Hepatocyte (in vitro differentiated cells): ENCODE data around the gene C9orf50. TPM values are rescaled to one million over a fixed set of nuclear protein-coding genes. Genes with fewer than 3 reads are reported as not detected.
A peak's percentile ranks its signal among the peaks of the same experiment; 100 is the strongest.

Experiments
- DNase-seq: peaks from one replicate; pipeline ENCODE4 v3.0.0-alpha.2; 2016; ENCODE audit warnings: low spot score
- H2AFZ ChIP-seq: fragments of 200-600 bp; sonication (generic); 2 replicates; pipeline ENCODE4 v1.6.0; 2016; ENCODE audit warnings: antibody characterized with exemption, mild to moderate bottlenecking
- H3K27ac ChIP-seq: fragments of 200-600 bp; sonication (generic); 2 replicates; pipeline ENCODE4 v1.5.1; 2016; ENCODE audit warnings: mild to moderate bottlenecking
- H3K27me3 ChIP-seq: fragments of 200-600 bp; sonication (generic); 2 replicates; pipeline ENCODE4 v1.6.1; 2016
- H3K36me3 ChIP-seq: fragments of 200-600 bp; sonication (generic); replicated peaks from 2 replicates; pipeline ENCODE4 v1.5.1; 2016; ENCODE audit warnings: low read depth; ENCODE audit not compliant: insufficient read depth
- H3K4me1 ChIP-seq: fragments of 200-600 bp; sonication (generic); 2 replicates; pipeline ENCODE4 v1.5.1; 2016; ENCODE audit warnings: mild to moderate bottlenecking, moderate library complexity; ENCODE audit not compliant: insufficient read depth
- H3K4me2 ChIP-seq: fragments of 200-600 bp; sonication (generic); 2 replicates; pipeline ENCODE4 v1.6.0; 2016
- H3K4me3 ChIP-seq: fragments of 200-600 bp; sonication (generic); 2 replicates; pipeline ENCODE4 v1.5.1; 2016; ENCODE audit warnings: mild to moderate bottlenecking
- H3K79me2 ChIP-seq: fragments of 200-600 bp; sonication (generic); 2 replicates; pipeline ENCODE4 v1.6.0; 2017; ENCODE audit warnings: mild to moderate bottlenecking
- H3K9me2 ChIP-seq: fragments of 200-600 bp; sonication (generic); replicated peaks from 2 replicates; pipeline ENCODE4 v1.6.0; 2017; ENCODE audit warnings: mild to moderate bottlenecking; ENCODE audit not compliant: insufficient read depth
- H3K9me3 ChIP-seq: fragments of 200-600 bp; sonication (generic); 2 replicates; pipeline ENCODE4 v1.5.1; 2016; ENCODE audit warnings: low read depth, mild to moderate bottlenecking
- H4K20me1 ChIP-seq: fragments of 200-600 bp; sonication (generic); 2 replicates; pipeline ENCODE4 v1.6.0; 2016; ENCODE audit warnings: mild to moderate bottlenecking; ENCODE audit not compliant: insufficient read depth, poor library complexity, severe bottlenecking
- EZH2 ChIP-seq: fragments of 200-600 bp; sonication (generic); IDR thresholded peaks from 2 replicates; pipeline ENCODE4 v1.6.1; 2016; ENCODE audit warnings: antibody characterized with exemption, mild to moderate bottlenecking, borderline replicate concordance
- EZH2phosphoT487 ChIP-seq: fragments of 200-600 bp; sonication (generic); IDR thresholded peaks from one replicate; pipeline ENCODE4 v1.6.1; 2018; ENCODE audit warnings: antibody characterized with exemption, mild to moderate bottlenecking, low read depth, moderate library complexity; ENCODE audit not compliant: unreplicated experiment, severe bottlenecking
- WGBS: methylation state at CpG from one replicate; pipeline ENCODE4 v1.1.6; 2016; ENCODE audit warnings: low lambda C conversion rate; ENCODE audit errors: missing lambda C conversion rate; 5-methylcytosine and 5-hydroxymethylcytosine counted together
- polyA plus RNA-seq: library from polyadenylated mRNA; unstranded; fragments of >200 nt; fragmentation: Nextera tagmentation; extraction: Ambion mirVana; gene quantifications from 2 replicates; pipeline ENCODE4 v1.2.1, GENCODE V29; 2016
- total RNA-seq: library from RNA; depleted of rRNA; stranded (reverse); fragments of >200 nt; gene quantifications from 2 replicates; pipeline ENCODE4 v1.2.3, GENCODE V29; 2014
- TF ChIP-seq, protein P1 (sequence below): fragments of 200-600 bp; sonication (generic); IDR thresholded peaks from 2 replicates; pipeline ENCODE4 v1.5.1; 2016; ENCODE audit warnings: antibody characterized with exemption, mild to moderate bottlenecking; ENCODE audit not compliant: poor library complexity

The C9orf50 gene
- total and polyA plus RNA-seq, 2 experiments from 2014 or later = not detected

DNA sequence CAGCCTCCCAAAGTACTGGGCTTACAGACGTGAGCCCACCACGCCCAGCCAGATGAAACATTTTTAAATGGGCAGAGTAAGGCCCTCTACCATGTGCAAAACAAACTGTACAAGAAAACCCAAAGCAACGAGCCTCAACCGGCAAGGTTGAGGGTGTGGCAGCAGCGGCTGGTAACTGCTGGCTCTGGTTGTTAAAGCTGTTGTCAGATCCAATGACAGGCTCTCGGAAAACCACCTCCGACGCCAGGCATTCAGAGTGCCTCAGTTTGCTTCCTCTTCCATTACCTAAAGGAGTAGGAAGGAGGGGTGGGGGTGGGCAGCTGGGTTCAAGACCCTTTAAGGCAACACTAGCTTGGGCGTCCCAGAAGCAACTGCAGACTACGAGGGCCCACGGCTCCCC is 23.5 kb upstream of the C9orf50 start:
- 65% methylated on average over 11 of the region's 11 CpGs for WGBS
- Histone ChIP-seq H2AFZ (no peak overlapping the region), H3K9me3 (no peaks in the 10 kb centered on the region), H4K20me1 (peaks cover 8% of the 10 kb centered on the region), H3K27ac (peak overlapping the region; percentile 61), H3K79me2 (peaks cover 24% of the 10 kb centered on the region), H3K4me1 (peaks cover 14% of the 10 kb centered on the region), H3K36me3 (no peaks in the 10 kb centered on the region), H3K4me2 (no peak overlapping the region), H3K9me2 (no peaks in the 10 kb centered on the region), H3K27me3 (no peaks in the 10 kb centered on the region), H3K4me3 (no peak overlapping the region)
- TF ChIP-seq, protein P1, sequence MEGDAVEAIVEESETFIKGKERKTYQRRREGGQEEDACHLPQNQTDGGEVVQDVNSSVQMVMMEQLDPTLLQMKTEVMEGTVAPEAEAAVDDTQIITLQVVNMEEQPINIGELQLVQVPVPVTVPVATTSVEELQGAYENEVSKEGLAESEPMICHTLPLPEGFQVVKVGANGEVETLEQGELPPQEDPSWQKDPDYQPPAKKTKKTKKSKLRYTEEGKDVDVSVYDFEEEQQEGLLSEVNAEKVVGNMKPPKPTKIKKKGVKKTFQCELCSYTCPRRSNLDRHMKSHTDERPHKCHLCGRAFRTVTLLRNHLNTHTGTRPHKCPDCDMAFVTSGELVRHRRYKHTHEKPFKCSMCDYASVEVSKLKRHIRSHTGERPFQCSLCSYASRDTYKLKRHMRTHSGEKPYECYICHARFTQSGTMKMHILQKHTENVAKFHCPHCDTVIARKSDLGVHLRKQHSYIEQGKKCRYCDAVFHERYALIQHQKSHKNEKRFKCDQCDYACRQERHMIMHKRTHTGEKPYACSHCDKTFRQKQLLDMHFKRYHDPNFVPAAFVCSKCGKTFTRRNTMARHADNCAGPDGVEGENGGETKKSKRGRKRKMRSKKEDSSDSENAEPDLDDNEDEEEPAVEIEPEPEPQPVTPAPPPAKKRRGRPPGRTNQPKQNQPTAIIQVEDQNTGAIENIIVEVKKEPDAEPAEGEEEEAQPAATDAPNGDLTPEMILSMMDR = no peak
- TF ChIP-seq EZH2phosphoT487 = no peak
- TF ChIP-seq EZH2 = no peak
- no peak for DNase-seq

DNA sequence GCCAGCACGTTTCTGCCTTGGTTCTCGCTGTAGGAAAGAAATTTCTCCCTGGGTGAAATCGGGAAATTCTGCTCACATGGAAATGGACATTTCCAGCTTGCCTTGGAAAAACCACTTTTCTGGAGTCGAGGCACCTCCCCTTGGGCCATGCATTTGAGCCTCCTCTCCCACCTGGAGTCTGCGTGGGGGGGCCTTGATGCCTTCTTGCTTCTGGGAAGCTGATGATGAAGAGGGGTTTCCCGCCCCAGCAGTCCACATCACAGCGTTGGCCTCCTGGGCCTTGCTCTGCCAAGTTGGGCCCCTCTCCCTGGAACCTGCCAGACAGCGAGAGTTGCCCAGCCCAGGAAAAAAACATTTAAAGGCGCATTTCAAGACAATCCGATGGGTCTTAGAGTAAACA is 22.8 kb upstream of the C9orf50 start:
- no peak overlapping the region for H3K4me2 ChIP-seq
- 85% methylated on average over 10 of the region's 10 CpGs for WGBS
- no peaks in the 10 kb centered on the region for H3K36me3 ChIP-seq
- TF ChIP-seq, protein P1 = no peak
- no peak for TF ChIP-seq EZH2
- no peak for TF ChIP-seq EZH2phosphoT487
- H3K27ac ChIP-seq = peak overlapping the region; percentile 61
- H3K27me3 ChIP-seq = no peaks in the 10 kb centered on the region
- H3K9me3 ChIP-seq = no peaks in the 10 kb centered on the region
- no peak for DNase-seq
- H2AFZ ChIP-seq = no peak overlapping the region
- peaks cover 14% of the 10 kb centered on the region for H3K4me1 ChIP-seq
- H4K20me1 ChIP-seq = peaks cover 8% of the 10 kb centered on the region
- no peaks in the 10 kb centered on the region for H3K9me2 ChIP-seq
- peaks cover 26% of the 10 kb centered on the region for H3K79me2 ChIP-seq
- H3K4me3 ChIP-seq = no peak overlapping the region

DNA sequence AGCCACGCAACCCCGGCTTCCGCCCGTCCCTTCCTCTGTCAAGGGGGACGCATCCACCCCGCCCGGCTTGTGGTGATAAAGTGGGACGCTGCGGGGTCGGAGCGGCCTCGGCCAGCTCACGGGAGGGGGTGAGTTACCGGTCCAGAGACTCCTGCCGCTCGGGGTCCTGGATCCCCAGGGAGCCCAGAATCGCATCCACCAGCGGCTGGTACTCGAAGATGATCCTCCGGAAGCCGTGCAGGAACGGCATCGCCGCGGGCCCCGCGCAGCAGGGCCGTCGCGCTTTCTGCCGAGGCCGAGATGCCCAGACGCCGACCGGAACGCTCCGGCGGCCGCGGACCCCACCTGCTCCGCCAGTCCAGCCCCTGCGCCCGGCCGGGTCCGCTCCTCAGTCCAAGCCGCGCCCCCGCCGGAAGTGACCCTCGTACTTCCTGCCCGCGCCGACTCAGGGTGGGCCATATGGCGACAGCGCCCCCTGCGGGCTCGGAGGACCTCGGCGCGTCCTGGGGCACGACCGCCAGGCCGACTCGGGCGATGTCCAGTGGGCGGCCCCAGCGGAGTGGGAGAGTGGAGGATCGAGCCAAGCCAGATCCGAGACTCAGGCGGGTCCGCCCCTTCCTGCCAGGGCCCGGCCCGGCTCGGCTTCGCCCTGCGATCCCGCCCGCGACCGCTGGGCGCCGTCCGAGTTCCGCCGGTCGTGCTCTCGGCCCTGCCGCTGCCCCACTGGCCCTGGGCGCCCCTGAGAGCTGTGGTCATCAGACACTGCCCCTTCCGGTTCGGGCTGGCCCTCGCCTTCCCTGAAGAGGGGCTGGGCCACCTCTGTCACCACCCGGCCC is 21.1 kb upstream of the C9orf50 start, which contains the start of gene ASB6:
ASB6 (minus strand) TSS at position 402 of the 836 bp plus-strand sequence; CDS start at position 250, 152 bp downstream.
- H4K20me1 ChIP-seq = peaks cover 8% of the 10 kb centered on the region
- H3K36me3 ChIP-seq = no peaks in the 10 kb centered on the region
- WGBS = under 1% methylated on average over 75 of the region's 93 CpGs
- H3K4me3 ChIP-seq = peak within 1 kb of the TSS; percentile 71
- no peaks in the 10 kb centered on the region for H3K27me3 ChIP-seq
- H3K9me3 ChIP-seq = no peaks in the 10 kb centered on the region
- peak within 1 kb of the TSS; percentile 96 for H3K4me2 ChIP-seq
- no peak for TF ChIP-seq EZH2phosphoT487
- no peak for TF ChIP-seq EZH2
- TF ChIP-seq, protein P1 = peak; percentile 100
- peak within 1 kb of the TSS; percentile 61 for H2AFZ ChIP-seq
- no peaks in the 10 kb centered on the region for H3K9me2 ChIP-seq
- H3K4me1 ChIP-seq = peaks cover 14% of the 10 kb centered on the region
- H3K27ac ChIP-seq = peak within 1 kb of the TSS; percentile 90
- peak; percentile 98 for DNase-seq
- peaks cover 26% of the 10 kb centered on the region for H3K79me2 ChIP-seq
